NCI-H128 (cell line): ENCODE measurements around the gene OPHN1.
"Not testable (repeated sequence)": the region's sequence is repeated elsewhere in the genome, so short reads cannot be mapped to it uniquely, and the experiment has no call there.

Experiments
- DNase-seq: peaks from one replicate; lab custom pipeline; 2025; ENCODE audit not compliant: unreplicated experiment; lab: John Stamatoyannopoulos, UW

Gene OPHN1

GRCh38 chrX:68363984-68364383 is 69.3 kb downstream of the OPHN1 start:
- DNase-seq: no peak

DNA sequence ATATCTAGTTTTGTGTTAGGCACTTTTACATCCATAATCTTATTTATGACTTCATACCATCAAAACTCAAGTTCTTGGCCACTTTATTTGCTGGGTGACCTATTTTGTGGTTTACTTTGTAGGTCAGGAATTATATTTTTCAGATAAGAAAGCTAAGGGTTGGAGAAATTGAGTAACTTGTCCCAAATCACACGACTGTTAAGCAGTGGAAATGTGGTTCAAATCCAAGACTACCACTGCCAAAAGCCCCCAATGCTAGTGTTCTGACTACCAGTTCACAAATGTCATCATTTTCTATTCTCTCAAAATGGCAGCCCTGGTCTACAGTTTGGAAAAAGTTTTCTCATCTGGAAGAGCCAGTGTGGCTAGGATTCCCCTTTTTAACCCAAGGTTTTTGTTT is 74.6 kb downstream of the OPHN1 start:
- DNase-seq: no peak

DNA sequence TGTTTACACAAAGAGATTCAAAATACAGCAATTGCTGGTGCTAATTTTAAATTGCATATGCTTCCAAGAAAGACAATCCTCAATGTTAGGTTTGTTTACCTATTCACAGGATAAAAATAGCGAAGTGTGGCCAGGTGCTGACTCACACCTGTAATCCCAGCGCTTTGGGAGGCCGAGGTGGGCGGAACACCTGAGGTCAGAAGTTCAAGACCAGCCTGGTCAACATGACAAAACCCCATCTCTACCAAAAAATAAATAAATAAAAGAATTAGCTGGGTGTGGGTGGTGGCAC is 77.7 kb downstream of the OPHN1 start:
- no peak for DNase-seq

- DNase-seq: no peak
Measured at GRCh38 chrX:68354879-68355628, 78.2 kb downstream of the OPHN1 start.

GRCh38 chrX:68345025-68345424 is 88.3 kb downstream of the OPHN1 start:
- no peak for DNase-seq

DNA sequence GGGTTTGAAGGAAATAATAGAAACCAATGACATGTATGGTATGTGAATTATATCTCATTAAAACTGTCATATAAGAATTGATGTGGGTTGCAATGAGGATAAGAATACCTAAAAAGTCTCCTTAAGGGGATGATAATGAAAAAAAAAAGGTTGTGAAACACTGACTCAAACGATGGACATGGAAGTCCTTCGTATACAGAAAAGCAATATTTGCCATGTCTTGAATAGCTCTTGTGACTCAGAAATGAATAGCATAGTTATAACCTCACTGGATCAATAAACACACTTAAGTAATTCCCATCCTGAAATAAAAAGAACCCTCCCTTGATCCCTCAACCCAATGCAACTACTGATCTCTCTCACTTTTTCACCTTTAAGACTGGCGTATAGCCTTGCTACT is 89.7 kb downstream of the OPHN1 start:
- no peak for DNase-seq

DNA sequence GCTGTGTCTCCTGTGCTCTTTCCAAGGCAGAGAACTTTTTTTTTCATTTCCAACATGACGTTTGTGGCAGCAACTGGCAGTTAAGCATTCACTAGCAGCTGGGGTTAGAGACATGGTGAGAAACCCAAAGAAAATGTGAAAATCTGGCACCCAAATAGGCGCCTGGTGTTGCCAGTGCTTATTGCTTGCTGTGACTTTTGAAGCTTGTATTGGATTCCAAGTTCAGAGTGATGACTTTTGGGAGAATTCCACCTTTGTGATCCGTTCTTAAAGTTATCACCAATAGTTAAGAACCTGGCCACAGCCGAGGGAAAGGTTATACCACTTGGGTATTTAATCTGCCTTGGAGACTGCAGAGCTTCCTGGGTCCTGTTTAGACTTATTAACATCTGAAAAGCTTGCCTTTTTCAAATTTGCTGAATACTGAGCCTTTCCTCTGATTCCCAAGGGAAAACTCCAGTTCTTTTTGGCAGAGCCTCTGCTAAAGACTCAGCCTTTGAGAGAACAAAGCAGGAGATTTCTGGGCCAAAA is 101.0 kb downstream of the OPHN1 start:
- no peak for DNase-seq

DNA sequence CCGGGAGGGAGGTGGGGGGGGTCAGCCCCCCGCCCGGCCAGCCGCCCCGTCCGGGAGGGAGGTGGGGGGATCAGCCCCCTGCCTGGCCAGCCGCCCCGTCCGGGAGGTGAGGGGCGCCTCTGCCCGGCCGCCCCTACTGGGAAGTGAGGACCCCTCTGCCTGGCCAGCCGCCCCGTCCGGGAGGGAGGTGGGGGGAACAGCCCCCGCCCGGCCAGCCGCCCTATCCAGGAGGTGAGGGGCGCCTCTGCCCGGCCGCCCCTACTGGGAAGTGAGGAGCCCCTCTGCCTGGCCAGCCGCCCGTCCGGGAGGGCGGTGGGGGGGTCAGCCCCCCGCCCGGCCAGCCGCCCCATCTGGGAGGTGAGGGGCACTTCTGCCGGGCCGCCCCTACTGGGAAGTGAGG is 106.5 kb downstream of the OPHN1 start:
- not testable (repeated sequence) for DNase-seq

DNA sequence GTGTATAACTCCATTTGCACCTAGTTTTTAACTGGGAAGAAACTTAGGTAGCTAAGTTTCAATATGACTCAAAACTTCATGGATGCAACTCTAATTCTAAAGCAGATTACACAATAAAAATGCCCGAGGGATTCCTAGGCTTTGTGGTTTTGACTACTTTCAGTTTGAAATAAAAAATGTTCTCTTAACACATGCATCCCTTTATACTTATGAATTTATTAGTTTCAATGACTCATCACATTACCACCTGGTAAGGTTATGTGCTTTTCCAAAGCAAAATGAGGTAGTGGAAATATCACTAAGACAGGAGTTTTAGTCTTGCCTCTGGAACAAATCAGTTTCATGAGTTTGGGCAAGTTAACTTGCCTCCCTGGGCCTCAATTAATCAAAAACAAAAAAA is 125.5 kb downstream of the OPHN1 start:
- DNase-seq: no peak

- no peak for DNase-seq
Measured at GRCh38 chrX:68304602-68305001, 128.7 kb downstream of the OPHN1 start.

DNA sequence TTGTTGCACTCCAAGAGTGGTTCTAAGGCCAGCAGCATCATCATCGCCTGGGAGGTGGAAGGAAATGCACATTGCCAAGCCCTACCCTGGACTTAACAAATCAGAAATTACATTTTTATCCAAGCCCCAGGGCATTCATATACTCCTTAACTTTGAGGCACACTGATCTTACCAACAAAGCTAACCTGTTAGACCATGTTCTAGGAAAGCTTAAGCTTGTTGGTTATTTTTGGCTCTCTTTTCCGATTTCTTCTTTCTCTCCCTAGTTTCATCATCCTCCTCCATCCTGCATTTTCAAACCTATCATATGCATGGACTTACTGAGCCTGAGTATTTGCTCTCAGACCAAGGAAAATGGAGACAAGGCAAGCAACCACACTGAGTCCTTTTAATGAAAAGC is 133.4 kb downstream of the OPHN1 start:
- no peak for DNase-seq

DNA sequence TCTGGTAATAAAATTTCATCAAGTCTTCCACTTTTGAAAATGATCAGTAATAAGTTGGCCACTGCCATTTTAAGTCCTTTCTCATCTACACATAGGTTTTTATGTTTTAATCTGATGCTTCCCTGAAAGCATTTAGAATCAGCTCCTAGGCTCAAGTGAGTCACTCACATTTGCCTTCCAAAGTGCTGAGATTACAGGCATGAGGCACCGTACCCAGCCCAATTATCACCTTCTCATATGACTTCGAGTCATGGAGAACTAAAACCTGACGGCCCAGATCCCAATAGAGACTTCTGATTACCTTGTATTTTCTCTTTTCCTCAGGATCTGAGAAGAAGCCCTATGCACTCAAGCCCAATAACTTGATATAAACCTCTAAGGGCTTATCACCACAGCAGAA is 140.8 kb downstream of the OPHN1 start:
- no peak for DNase-seq

GRCh38 chrX:68288127-68288526 is 145.2 kb downstream of the OPHN1 start:
- no peak for DNase-seq

- no peak for DNase-seq
Measured at GRCh38 chrX:68287419-68287818, 145.9 kb downstream of the OPHN1 start.

GRCh38 chrX:68286980-68287379 is 146.3 kb downstream of the OPHN1 start:
- no peak for DNase-seq

DNA sequence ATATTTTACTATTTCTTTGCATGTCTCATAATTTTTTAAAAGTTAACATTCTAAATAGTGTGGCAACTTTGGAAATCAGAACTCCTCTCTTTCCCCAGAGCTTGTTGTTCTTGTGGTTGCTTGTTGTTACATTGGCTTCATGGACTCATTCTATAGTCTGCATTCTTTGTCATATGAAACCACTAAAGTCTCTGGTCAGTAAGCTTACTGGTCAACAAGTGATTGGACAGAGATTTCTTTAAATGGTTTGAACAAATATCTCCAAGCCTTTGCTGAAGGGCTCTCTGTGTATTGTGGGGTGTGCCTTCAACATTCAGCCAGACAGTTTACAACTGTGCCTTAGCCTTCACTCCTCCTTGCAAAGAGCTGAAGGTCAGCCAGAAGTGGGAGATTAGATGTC is 147.2 kb downstream of the OPHN1 start:
- no peak for DNase-seq

DNA sequence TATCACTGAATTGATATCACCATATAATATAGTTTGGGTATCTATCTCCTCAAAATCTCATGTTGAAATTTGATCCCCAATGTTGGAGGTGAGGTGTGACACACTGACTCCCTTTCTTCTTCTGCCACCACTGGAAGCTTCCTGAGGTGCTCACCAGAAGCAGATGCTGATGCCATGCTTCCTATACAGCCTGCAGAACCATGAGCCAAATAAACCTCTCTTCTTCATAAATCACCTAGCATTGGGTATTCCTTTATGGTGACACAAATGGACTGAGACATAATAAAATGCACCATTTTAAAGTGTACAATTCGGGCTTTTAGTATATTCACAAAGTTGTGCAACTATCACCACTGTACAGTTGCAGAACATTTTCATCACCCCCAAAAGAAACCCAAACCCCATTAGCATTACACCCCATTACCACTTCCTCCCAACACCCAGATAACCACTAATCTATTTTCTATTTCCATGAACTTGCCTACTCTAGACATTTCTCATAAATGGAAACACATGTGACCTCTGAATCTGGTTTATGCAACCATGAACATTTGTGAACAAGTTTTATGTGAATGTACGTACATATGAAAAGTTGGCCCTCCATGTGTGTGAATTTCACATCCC is 148.9 kb downstream of the OPHN1 start:
- DNase-seq: no peak

GRCh38 chrX:68273887-68274286 is 159.4 kb downstream of the OPHN1 start:
- no peak for DNase-seq

DNA sequence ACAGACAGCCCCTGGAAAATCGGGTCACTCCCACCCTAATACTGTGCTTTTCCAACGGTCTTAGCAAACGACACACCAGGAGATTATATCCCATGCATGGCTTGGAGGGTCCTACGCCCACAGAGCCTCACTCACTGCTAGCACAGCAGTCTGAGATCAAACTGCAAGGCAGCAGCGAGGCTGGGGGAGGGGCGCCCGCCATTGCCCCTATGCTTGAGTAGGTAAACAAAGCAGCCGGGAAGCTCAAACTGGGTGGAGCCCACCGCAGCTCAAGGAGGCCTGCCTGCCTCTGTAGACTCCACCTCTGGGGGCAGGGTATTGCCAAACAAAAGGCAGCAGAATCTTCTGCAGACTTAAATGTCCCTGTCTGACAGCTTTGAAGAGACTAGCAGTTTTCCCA is 168.5 kb downstream of the OPHN1 start:
- not testable (repeated sequence) for DNase-seq

- DNase-seq: no peak
Measured at GRCh38 chrX:68261060-68261672, 172.1 kb downstream of the OPHN1 start.

DNA sequence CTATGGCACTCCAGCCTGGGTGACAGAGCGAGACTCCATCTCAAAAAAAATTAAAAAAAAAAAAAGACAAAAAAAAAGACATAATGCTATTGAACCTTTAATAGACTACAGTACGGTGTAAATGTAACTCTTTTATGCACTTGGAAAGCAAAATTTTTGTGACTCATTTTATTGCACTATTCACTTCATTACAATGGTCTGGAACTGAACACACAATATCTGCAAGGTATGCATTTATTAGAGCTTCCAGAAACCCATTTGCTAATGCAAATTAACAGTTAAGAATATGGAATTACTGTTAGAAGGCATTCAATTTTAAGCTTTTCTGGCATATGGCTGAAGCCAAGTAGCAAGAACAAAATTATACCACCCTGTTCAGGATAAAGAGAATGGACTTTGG is 176.3 kb downstream of the OPHN1 start:
- DNase-seq: no peak
